Heart left ventricle (tissue), 16 donors: ENCODE results near the gene AOC1. TPM values are rescaled to one million over a fixed set of nuclear protein-coding genes. Genes with fewer than 3 reads are reported as not detected.

Experiments used
- ATAC-seq, 4 donors: fragments of 200-7000 bp; cut with Tn5 transposase; one replicate each; pipeline ENCODE4 v1.9.1; 2020 to 2022; ENCODE audit warnings: moderate library complexity in 4 of 4, mild to moderate bottlenecking in 3 of 4, moderate number of reproducible peaks in 1 of 4
- DNase-seq, 5 donors: peaks; one replicate each; pipeline ENCODE4 v3.0.0-alpha.2; 2020
- H3K27ac ChIP-seq, 12 donors: fragments of 200-600 bp; sonication (generic) in 4 of 12; one replicate each; pipeline versions ENCODE4 v1.5.0 to v1.8.0; 2016 to 2022; ENCODE audit warnings: mild to moderate bottlenecking in 2 of 12
- H3K27me3 ChIP-seq, 9 donors: fragments of 200-600 bp; sonication (generic) in 2 of 9; one replicate each; pipeline versions ENCODE4 v1.5.1 to v1.8.0; 2016 to 2022; ENCODE audit warnings: mild to moderate bottlenecking in 3 of 9
- H3K36me3 ChIP-seq, 9 donors: fragments of 200-600 bp; sonication (generic) in 2 of 9; one replicate each; pipeline versions ENCODE4 v1.5.0 to v1.8.0; 2018 to 2022; ENCODE audit warnings: mild to moderate bottlenecking in 2 of 9
- H3K4me1 ChIP-seq, 12 donors: fragments of 200-600 bp; sonication (generic) in 4 of 12; one replicate each; pipeline versions ENCODE4 v1.5.0 to v1.8.0; 2016 to 2022; ENCODE audit warnings: mild to moderate bottlenecking in 3 of 12
- H3K4me3 ChIP-seq, 12 donors: fragments of 200-600 bp; sonication (generic) in 4 of 12; one replicate each; pipeline versions ENCODE4 v1.5.0 to v1.8.0; 2017 to 2022; ENCODE audit warnings: mild to moderate bottlenecking in 9 of 12, moderate library complexity in 4 of 12
- H3K9me3 ChIP-seq, 12 donors: fragments of 200-600 bp; sonication (generic) in 4 of 12; one replicate each; pipeline versions ENCODE4 v1.5.0 to v1.8.0; 2016 to 2022; ENCODE audit warnings: mild to moderate bottlenecking in 1 of 12
- CTCF ChIP-seq, 12 donors: fragments of 200-600 bp; sonication (generic) in 4 of 12; IDR thresholded peaks; one replicate each; pipeline versions ENCODE4 v1.5.0 to v1.8.0; 2018 to 2022; ENCODE audit warnings: antibody characterized with exemption in 12 of 12, mild to moderate bottlenecking in 5 of 12
- POLR2A ChIP-seq, 2 donors: fragments of 450-650 bp; IDR thresholded peaks; one replicate each; pipeline ENCODE4 v1.6.1; 2017; ENCODE audit warnings: antibody characterized with exemption in 2 of 2, mild to moderate bottlenecking in 2 of 2, moderate library complexity in 2 of 2
- WGBS, 4 donors: extraction: QIAGEN DNeasy Blood & Tissue Kit in 2 of 4; methylation state at CpG; one replicate each; pipeline versions ENCODE4 v1.1.5 to v1.1.7; 2013 to 2018; 5-methylcytosine and 5-hydroxymethylcytosine counted together
- intact Hi-C, 10 donors: fragments of 100-400 bp; cut with DNase I; formaldehyde crosslinking; loops; one replicate each; pipeline versions ENCODE4 v1.11.1 to v1.14.2; 2022
- polyA plus RNA-seq, 2 donors: library from polyadenylated mRNA; stranded (reverse); fragments of 200-250 nt; gene quantifications; one replicate each; pipeline ENCODE4 v1.2.3, GENCODE V29; 2013
- total RNA-seq, 9 donors: library from RNA; depleted of rRNA in 2 of 9; stranded (reverse); fragments of >200 nt in 2 of 9; fragmentation: NEBNext Ultra II Directional in 3 of 9; extraction: Animal tissue kit (Norgen Biotek cat#: 25700) in 3 of 9; gene quantifications; one replicate each; pipeline versions ENCODE4 v1.1.0 to v1.2.4, GENCODE V29; 2016 to 2023
- donor health status: ischemic (EF 13 %, LVEDD 7.1; RV severe dilation, severe dysfunction).
- donor health status: healthy with polysubstance abuse.
- donor health status: DM: no; HTN: yes; CAD: no.
- donor health status: DM: no; HTN: no; CAD: no.
- donor health status: ischemic (EF 25% LVEDD 6.9; RV normal size, moderate dysfunction).
- donor health status: ischemic (EF 25% LVEDD 5.7; RV mildly dilated, moderate dysfunction).
- donor health status: healthy.
- donor health status: DM: yes; HTN: yes; CAD: no.
- donor health status: ischemic (EF 35%, LVEDD 5.7; RV mildly dilated, moderate dysfunction).
- donor health status: nonischemic (EF 11% LVEDD 7.7; RV severe dilation, severe dysfunction).
- donor health status: DM: yes; HTN: yes; CAD: no.
- donor health status: PGD.
- donor health status: ischemic (EF 29% LVEDD 5.4; RV normal size, mild dysfunction).
- donor health status: nonischemic (EF 23%, LVEDD 6.1; RV moderate dilation, normal function).

Gene AOC1
- total and polyA plus RNA-seq, 11 donors = 0.06 to 0.94 (median 0.68) TPM; not detected in 5

DNA sequence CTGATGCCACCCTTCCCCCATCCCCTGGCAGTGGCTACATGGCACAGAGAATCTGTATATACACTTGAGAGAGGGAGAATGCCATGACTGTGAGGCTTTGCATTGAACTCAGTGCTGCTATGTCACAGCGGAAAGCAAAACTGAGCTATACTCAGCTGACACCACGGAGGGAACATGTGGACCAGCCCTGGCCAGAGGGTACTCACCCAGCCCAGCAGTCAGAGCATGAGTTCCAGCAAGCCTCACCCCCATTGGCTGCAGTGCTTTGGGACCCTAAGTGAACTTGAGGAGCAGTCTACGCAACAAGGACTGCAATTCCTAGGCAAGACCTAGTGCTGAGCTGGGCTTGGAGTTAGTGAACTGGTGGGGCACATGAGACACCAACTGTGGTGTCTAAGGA, 10.3 kb upstream of the AOC1 start:
- Histone ChIP-seq H3K9me3 (no peaks in the 10 kb centered on the region), H3K36me3 (no peaks in the 10 kb centered on the region), H3K4me1 (peaks cover 0 to 17% (median 0%) of the 10 kb centered on the region in 12 donors), H3K27ac (no peak overlapping the region), H3K27me3 (no peaks in the 10 kb centered on the region), H3K4me3 (no peak overlapping the region)
- intact Hi-C loops = no loop called here
- WGBS, 4 donors = 89 to 96% (median 93%) methylated on average over 3 of the region's 3 CpGs
- ATAC-seq (no peak), DNase-seq (no peak)
- TF ChIP-seq POLR2A (IDR thresholded peaks at IDR 0.05) = no peak
- TF ChIP-seq CTCF (IDR thresholded peaks at IDR 0.05) = no peak

DNA sequence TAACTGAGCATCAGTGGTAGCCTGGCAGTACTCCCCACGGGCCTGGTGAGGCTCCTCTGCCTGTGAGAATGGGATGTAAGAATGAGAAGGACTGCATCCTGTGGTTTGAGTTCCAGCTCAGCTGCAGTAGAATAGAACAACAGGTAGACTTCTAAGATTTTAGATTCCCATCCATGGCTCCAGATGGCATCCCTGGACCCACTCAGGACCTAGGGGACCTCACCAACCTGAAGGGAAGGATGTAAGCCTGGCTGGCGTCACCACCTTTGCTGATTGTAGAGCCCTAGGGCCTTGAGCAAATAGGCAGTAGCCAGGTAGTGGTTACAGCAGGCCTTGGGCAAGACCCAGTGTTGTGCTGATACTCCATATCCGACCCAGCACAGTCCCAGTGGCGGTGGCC, 9.6 kb upstream of the AOC1 start:
- ATAC-seq (no peak), DNase-seq (no peak)
- Histone ChIP-seq H3K36me3 (no peaks in the 10 kb centered on the region), H3K4me1 (peaks cover 0 to 17% (median 0%) of the 10 kb centered on the region in 12 donors), H3K27me3 (no peaks in the 10 kb centered on the region), H3K27ac (no peak overlapping the region), H3K9me3 (no peaks in the 10 kb centered on the region), H3K4me3 (no peak overlapping the region)
- intact Hi-C loops = no loop called here
- WGBS, 4 donors = 56 to 80% (median 71%) methylated on average over 4 of the region's 4 CpGs
- TF ChIP-seq CTCF (IDR thresholded peaks at IDR 0.05) (no peak), POLR2A (IDR thresholded peaks at IDR 0.05) (no peak)

GRCh38 chr7:150845421-150845861, 6.9 kb upstream of the AOC1 start:
- Histone ChIP-seq H3K4me1 (peaks cover 0 to 17% (median 0%) of the 10 kb centered on the region in 12 donors), H3K4me3 (no peak overlapping the region), H3K27me3 (no peaks in the 10 kb centered on the region), H3K36me3 (no peaks in the 10 kb centered on the region), H3K9me3 (no peaks in the 10 kb centered on the region), H3K27ac (peak overlapping the region in 2 of 12 donors; percentile 8 to 69)
- WGBS, 4 donors = 3 to 9% (median 5%) methylated on average over 4 of the region's 4 CpGs
- ATAC-seq (peak; percentile 68 to 93 (median 82)), DNase-seq (peak; percentile 49 to 81 (median 59))
- no peak for TF ChIP-seq POLR2A (IDR thresholded peaks at IDR 0.05)
- TF ChIP-seq CTCF (IDR thresholded peaks at IDR 0.05) = no peak
- intact Hi-C loops = no loop called here

DNA sequence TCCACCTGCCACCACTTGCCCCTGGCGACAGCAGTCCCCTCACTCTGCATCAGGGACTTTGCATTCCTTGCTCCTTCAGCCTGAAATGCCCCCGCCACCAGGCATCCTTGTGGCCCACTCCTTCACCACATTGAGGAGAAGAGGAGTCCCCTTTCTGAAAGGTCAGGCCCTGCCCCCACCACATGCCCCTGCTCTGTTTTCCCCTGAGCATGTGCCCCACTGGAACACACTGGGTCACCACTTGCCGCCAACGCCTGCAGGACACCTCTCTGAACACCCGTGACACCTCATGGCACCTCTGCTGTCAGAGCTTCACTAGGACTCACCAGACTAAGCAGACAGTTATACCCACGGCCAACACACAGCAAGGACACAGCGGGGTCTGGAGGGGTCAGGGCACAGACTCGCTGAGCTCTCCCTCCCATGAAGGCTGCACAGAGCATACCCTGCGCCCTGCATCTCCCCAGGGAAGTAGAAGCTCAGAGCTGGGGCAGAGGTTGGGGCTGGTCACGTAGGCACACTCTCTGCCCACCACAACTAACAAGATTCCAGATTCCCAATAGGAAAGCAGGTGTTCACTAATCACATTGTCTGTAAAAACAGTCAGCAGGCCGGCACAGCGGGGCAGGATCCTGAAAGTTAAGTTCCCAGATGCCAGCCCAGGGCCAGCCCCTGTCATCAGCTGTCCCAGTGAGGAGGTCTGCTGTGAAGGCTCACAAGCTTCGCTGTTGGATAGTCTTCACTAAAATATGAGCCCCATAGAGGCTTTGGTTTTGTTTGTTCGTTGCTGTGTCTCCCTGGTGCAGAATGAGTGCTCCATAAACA, 5.8 kb upstream of the AOC1 start:
- TF ChIP-seq POLR2A (IDR thresholded peaks at IDR 0.05) = no peak
- no peak for TF ChIP-seq CTCF (IDR thresholded peaks at IDR 0.05)
- ATAC-seq (no peak), DNase-seq (no peak)
- Histone ChIP-seq H3K36me3 (no peaks in the 10 kb centered on the region), H3K4me1 (peaks cover 0 to 17% (median 0%) of the 10 kb centered on the region in 12 donors), H3K27ac (no peak overlapping the region), H3K27me3 (peaks cover 0 to 9% (median 0%) of the 10 kb centered on the region in 9 donors), H3K4me3 (no peak overlapping the region), H3K9me3 (no peaks in the 10 kb centered on the region)
- WGBS, 4 donors = 90 to 93% (median 92%) methylated on average over 10 to 14 of the region's 14 CpGs
- intact Hi-C loops = no loop called here
